ENCODE results near the gene PPP1R36. TPM values are rescaled to one million over a fixed set of nuclear protein-coding genes. Genes with fewer than 3 reads are reported as not detected.

PPP1R36 gene
- total RNA-seq, 1 experiment from 2014 or later = 0.89 TPM

Other genes starting within 250 kb of the PPP1R36 start
- 21.5 and 47.2 TPM in 2 replicates for gene MTHFD1, start 161.6 kb upstream of the PPP1R36 start, total RNA-seq (2014; rRNA removed; shearing (Covaris generic))
- gene AKAP5, start 84.5 kb upstream of the PPP1R36 start, total RNA-seq (2014; rRNA removed; shearing (Covaris generic)) = 3.9 and 4.9 TPM in 2 replicates
- gene ZBTB25, start 46.1 kb upstream of the PPP1R36 start, total RNA-seq (2014; rRNA removed; shearing (Covaris generic)) = 5.5 and 6.3 TPM in 2 replicates
- 44.1 and 51.4 TPM in 2 replicates for gene ZBTB1, start 45.2 kb upstream of the PPP1R36 start, total RNA-seq (2014; rRNA removed; shearing (Covaris generic))
- gene HSPA2, start 9.2 kb upstream of the PPP1R36 start, total RNA-seq (2014; rRNA removed; shearing (Covaris generic)) = 1.2 and 2.6 TPM in 2 replicates
- 6.8 and 13.8 TPM in 2 replicates for gene PLEKHG3, start 154.5 kb downstream of the PPP1R36 start, total RNA-seq (2014; rRNA removed; shearing (Covaris generic))

Measured in M059J (cell line).